Sigmoid colon (tissue), 7 donors: ENCODE measurements around the gene PCBP3. TPM values are rescaled to one million over a fixed set of nuclear protein-coding genes. Genes with fewer than 3 reads are reported as not detected.
"Not testable (repeated sequence)": the region's sequence is repeated elsewhere in the genome, so short reads cannot be mapped to it uniquely, and the experiment has no call there.

Experiments
- DNase-seq: peaks from one replicate; pipeline ENCODE4 v3.0.0-alpha.2; 2019
- H3K27ac ChIP-seq, 4 donors: fragments of 200-600 bp; sonication (generic); one replicate each; pipeline ENCODE4 v1.5.1; 2016 to 2019; ENCODE audit warnings: mild to moderate bottlenecking in 1 of 4
- H3K27me3 ChIP-seq, 3 donors: fragments of 200-600 bp; sonication (generic); one replicate each; pipeline ENCODE4 v1.5.1; 2019; ENCODE audit warnings: mild to moderate bottlenecking in 1 of 3
- H3K36me3 ChIP-seq, 4 donors: fragments of 200-600 bp; sonication (generic); one replicate each; pipeline ENCODE4 v1.5.1; 2016 to 2019
- H3K4me1 ChIP-seq, 4 donors: fragments of 200-600 bp; sonication (generic); one replicate each; pipeline ENCODE4 v1.5.1; 2017 to 2019
- H3K4me3 ChIP-seq, 4 donors: fragments of 200-600 bp; sonication (generic); one replicate each; pipeline ENCODE4 v1.5.1; 2017 to 2019; ENCODE audit warnings: mild to moderate bottlenecking in 2 of 4, moderate library complexity in 1 of 4
- H3K9me3 ChIP-seq, 4 donors: fragments of 200-600 bp in 3 of 4; sonication (generic) in 3 of 4; one replicate each; pipeline versions ENCODE4 v1.5.1 to v1.6.1; 2013 to 2019
- CTCF ChIP-seq, 4 experiments: fragments of 450-650 bp in 3 of 4; fragments of 200-600 bp in 1 of 4; IDR thresholded peaks; one replicate each; pipeline ENCODE4 v1.5.1; 2016 to 2019; ENCODE audit warnings: antibody characterized with exemption in 4 of 4, mild to moderate bottlenecking in 3 of 4, moderate library complexity in 2 of 4
- EP300 ChIP-seq, 4 donors: sonication (generic); formaldehyde crosslinking; IDR thresholded peaks; one replicate each; pipeline ENCODE4 v1.6.1; 2017; ENCODE audit warnings: antibody characterized with exemption in 4 of 4
- POLR2A ChIP-seq, 2 donors: fragments of 450-650 bp; IDR thresholded peaks; one replicate each; pipeline ENCODE4 v1.6.1; 2016; ENCODE audit warnings: antibody characterized with exemption in 2 of 2, mild to moderate bottlenecking in 2 of 2, moderate library complexity in 2 of 2
- POLR2AphosphoS5 ChIP-seq, 4 donors: sonication (generic); formaldehyde crosslinking; IDR thresholded peaks; one replicate each; pipeline ENCODE4 v1.6.1; 2017; ENCODE audit warnings: antibody characterized with exemption in 4 of 4
- WGBS, 2 donors: extraction: QIAGEN DNeasy Blood & Tissue Kit; methylation state at CpG; one replicate each; pipeline ENCODE4 v1.1.7; 2013; 5-methylcytosine and 5-hydroxymethylcytosine counted together
- intact Hi-C: fragments of 100-400 bp; cut with DNase I; formaldehyde crosslinking; loops from one replicate; pipeline ENCODE4 v1.15.1; 2023
- polyA plus RNA-seq, 3 donors: library from polyadenylated mRNA; stranded (reverse); fragments of 200-250 nt; gene quantifications; one replicate each; pipeline ENCODE4 v1.2.3, GENCODE V29; 2013
- total RNA-seq, 4 donors: library from RNA; depleted of rRNA; stranded (reverse); fragments of >200 nt; gene quantifications; one replicate each; pipeline ENCODE4 v1.1.0, GENCODE V29; 2016
- donor health status: healthy with polysubstance abuse.
- donor health status: Bipolar disorder and iron deficiency.
- donor health status: healthy.

PCBP3 gene
- total and polyA plus RNA-seq, 7 donors: 1.2 to 21.3 (median 8.2) TPM

DNA sequence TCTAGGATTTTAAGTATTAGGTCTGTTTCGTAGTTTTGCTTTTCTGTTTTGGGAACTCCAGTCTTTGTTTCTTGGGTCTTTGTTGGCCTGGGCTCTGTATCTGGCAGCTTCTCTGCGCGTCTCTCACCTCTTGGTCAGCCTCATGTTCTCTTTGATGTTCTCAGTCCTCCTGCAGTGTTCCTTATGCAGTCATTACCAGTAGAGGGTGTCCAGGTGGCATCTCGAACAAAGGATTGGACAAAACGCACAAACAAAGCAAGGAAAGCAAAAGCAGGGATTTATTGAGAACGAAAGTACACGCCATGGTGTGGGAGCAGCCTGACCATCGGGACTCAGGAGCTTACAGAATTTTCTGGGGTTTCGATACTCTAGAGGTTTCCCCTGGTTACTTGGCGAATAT is 204.3 kb downstream of the PCBP3 start:
- no peaks in the 10 kb centered on the region for H3K27me3 ChIP-seq
- DNase-seq: no peak
- intact Hi-C loops: no loop called here
- H3K9me3 ChIP-seq: no peaks in the 10 kb centered on the region
- no peaks in the 10 kb centered on the region for H3K36me3 ChIP-seq
- no peak for TF ChIP-seq CTCF (IDR thresholded peaks at IDR 0.05)
- TF ChIP-seq EP300 (IDR thresholded peaks at IDR 0.05): no peak
- no peak for TF ChIP-seq POLR2A (IDR thresholded peaks at IDR 0.05)
- no peak for TF ChIP-seq POLR2AphosphoS5 (IDR thresholded peaks at IDR 0.05)
- no peak overlapping the region for H3K4me3 ChIP-seq
- WGBS, 2 donors: 88 to 89% methylated on average over 10 of the region's 10 CpGs
- peak overlapping the region in 3 of 4 donors; percentile 28 to 66 (median 50) for H3K27ac ChIP-seq
- peaks cover 0 to 29% (median 13%) of the 10 kb centered on the region in 4 donors for H3K4me1 ChIP-seq

DNA sequence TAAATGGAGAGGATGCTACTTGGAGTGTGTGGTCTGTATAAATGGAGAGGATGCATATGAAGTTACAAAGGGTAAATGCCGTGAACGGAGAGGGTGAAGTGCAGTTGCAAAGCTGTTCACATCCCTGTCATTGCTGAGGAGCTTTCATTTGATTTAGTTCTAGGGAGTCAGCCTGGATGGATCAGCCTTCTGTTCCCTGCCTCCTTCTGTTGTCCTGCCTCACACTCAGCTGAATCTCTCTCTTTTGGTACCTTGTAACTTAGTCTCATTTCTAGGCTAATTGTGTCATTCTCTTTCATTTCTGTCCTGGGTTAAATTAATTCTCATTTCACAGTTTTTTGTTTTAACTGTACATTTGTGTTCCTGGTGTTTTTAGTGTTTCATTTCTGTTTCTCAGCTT is 204.8 kb downstream of the PCBP3 start:
- no peaks in the 10 kb centered on the region for H3K9me3 ChIP-seq
- H3K36me3 ChIP-seq: no peaks in the 10 kb centered on the region
- H3K27ac ChIP-seq: peak overlapping the region in 1 of 4 donors; percentile 66
- no peak for DNase-seq
- H3K4me1 ChIP-seq: peaks cover 0 to 29% (median 13%) of the 10 kb centered on the region in 4 donors
- no peak for TF ChIP-seq POLR2A (IDR thresholded peaks at IDR 0.05)
- no peak for TF ChIP-seq POLR2AphosphoS5 (IDR thresholded peaks at IDR 0.05)
- TF ChIP-seq EP300 (IDR thresholded peaks at IDR 0.05): no peak
- no peak for TF ChIP-seq CTCF (IDR thresholded peaks at IDR 0.05)
- H3K4me3 ChIP-seq: no peak overlapping the region
- intact Hi-C loops: no loop called here
- WGBS, 2 donors: 80 to 91% methylated on average over 2 of the region's 2 CpGs
- no peaks in the 10 kb centered on the region for H3K27me3 ChIP-seq

DNA sequence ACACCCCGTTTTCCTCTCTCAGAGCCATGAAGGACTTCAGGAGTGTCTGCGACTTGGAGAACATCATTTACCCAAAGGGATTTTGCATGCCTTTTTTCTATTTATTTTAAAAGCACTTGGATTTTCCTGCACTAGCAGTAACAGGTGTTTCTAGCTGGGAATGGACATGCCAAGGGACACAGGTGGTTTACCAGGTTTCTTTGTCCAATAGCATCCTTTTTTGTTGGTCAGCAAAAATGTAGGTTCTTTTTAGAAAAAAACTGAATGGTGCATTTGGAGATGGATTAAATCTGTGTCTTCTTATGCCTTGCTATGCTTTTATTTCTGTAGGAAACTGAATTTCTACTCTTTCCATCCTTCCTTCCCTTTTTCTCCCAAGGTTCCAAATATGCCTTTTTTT is 205.3 kb downstream of the PCBP3 start:
- intact Hi-C loops: no loop called here
- TF ChIP-seq EP300 (IDR thresholded peaks at IDR 0.05) (no peak), POLR2A (IDR thresholded peaks at IDR 0.05) (no peak), POLR2AphosphoS5 (IDR thresholded peaks at IDR 0.05) (no peak), CTCF (IDR thresholded peaks at IDR 0.05) (no peak)
- no peak overlapping the region for H3K4me3 ChIP-seq
- WGBS, 2 donors: 74 to 81% methylated on average over 2 of the region's 2 CpGs
- peaks cover 0 to 29% (median 13%) of the 10 kb centered on the region in 4 donors for H3K4me1 ChIP-seq
- H3K27me3 ChIP-seq: no peaks in the 10 kb centered on the region
- no peaks in the 10 kb centered on the region for H3K9me3 ChIP-seq
- no peak for DNase-seq
- no peak overlapping the region for H3K27ac ChIP-seq
- H3K36me3 ChIP-seq: no peaks in the 10 kb centered on the region

GRCh38 chr21:45849651-45850050 is 206.1 kb downstream of the PCBP3 start:
- no peak overlapping the region for H3K27ac ChIP-seq
- no peaks in the 10 kb centered on the region for H3K27me3 ChIP-seq
- peaks cover 0 to 29% (median 13%) of the 10 kb centered on the region in 4 donors for H3K4me1 ChIP-seq
- H3K36me3 ChIP-seq: no peaks in the 10 kb centered on the region
- no peaks in the 10 kb centered on the region for H3K9me3 ChIP-seq
- no peak overlapping the region for H3K4me3 ChIP-seq
- DNase-seq: peak; percentile 40
- TF ChIP-seq POLR2A (IDR thresholded peaks at IDR 0.05): no peak
- TF ChIP-seq CTCF (IDR thresholded peaks at IDR 0.05): no peak
- no peak for TF ChIP-seq POLR2AphosphoS5 (IDR thresholded peaks at IDR 0.05)
- no peak for TF ChIP-seq EP300 (IDR thresholded peaks at IDR 0.05)
- intact Hi-C loops: no loop called here
- 88 to 90% methylated on average over 10 of the region's 10 CpGs for WGBS, 2 donors

DNA sequence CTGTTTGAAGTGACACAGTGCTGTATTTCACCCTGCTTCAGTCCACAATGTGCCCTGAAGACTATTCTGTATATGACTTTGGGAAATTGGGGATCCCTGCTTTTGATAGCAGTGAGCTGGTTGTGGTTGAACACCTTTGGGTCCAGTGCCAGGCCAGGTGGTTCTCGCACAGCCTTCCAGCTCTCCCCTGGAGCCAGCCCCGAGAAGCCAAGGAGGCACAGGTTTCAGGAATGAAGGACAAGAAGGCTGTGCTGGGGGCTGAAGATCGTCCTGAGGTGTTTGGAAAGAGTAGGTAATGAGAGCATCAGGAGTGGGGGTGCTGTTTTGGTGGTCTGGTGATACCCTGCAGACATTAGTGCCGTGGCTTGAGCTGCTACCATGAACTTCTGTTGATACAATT is 206.7 kb downstream of the PCBP3 start:
- Histone ChIP-seq H3K4me3 (no peak overlapping the region), H3K27ac (no peak overlapping the region), H3K36me3 (no peaks in the 10 kb centered on the region), H3K4me1 (peaks cover 0 to 27% (median 13%) of the 10 kb centered on the region in 4 donors), H3K9me3 (no peaks in the 10 kb centered on the region), H3K27me3 (no peaks in the 10 kb centered on the region)
- intact Hi-C loops: no loop called here
- 84 to 88% methylated on average over 4 of the region's 4 CpGs for WGBS, 2 donors
- TF ChIP-seq EP300 (IDR thresholded peaks at IDR 0.05) (no peak), CTCF (IDR thresholded peaks at IDR 0.05) (no peak), POLR2A (IDR thresholded peaks at IDR 0.05) (no peak), POLR2AphosphoS5 (IDR thresholded peaks at IDR 0.05) (no peak)
- DNase-seq: peak; percentile 62

DNA sequence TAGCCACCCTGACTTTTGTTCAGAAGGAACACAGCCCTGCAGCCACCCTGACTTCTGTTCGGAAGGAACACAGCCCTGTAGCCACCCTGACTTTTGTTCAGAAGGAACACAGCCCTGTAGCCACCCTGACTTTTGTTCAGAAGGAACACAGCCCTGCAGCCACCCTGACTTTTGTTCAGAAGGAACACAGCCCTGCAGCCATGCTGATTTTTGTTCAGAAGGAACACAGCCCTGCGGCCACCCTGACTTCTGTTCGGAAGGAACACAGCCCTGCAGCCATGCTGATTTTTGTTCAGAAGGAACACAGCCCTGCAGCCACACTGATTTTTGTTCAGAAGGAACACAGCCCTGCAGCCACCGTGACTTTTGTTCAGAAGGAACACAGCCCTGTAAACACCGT is 208.9 kb downstream of the PCBP3 start:
- WGBS, 2 donors: 75 to 77% methylated on average over 5 of the region's 5 CpGs
- H3K4me1 ChIP-seq, H3K36me3 ChIP-seq, H3K4me3 ChIP-seq, H3K27me3 ChIP-seq, H3K9me3 ChIP-seq, H3K27ac ChIP-seq, DNase-seq, intact Hi-C loops: not testable (repeated sequence)
